ENCODE measurements around the gene RTN4RL1.
A peak's percentile ranks its signal among the peaks of the same experiment; 100 is the strongest.

Gene RTN4RL1

GRCh38 chr17:2042390-2042847, 17.3 kb upstream of the RTN4RL1 start:
- Histone ChIP-seq H3K4me3 (ENCODE audit: insufficient read depth, low read length, poor library complexity, severe bottlenecking) (peak overlapping the region; percentile 64), H3K9me2 (replicated peaks; ENCODE audit: insufficient read depth, low read length) (no peaks in the 10 kb centered on the region), H2AFZ (ENCODE audit: low read depth, low read length, severe bottlenecking) (peak overlapping the region; percentile 85), H3K9ac (ENCODE audit: low read length) (peak overlapping the region; percentile 75), H3K4me2 (ENCODE audit: low read depth, low read length, poor library complexity, severe bottlenecking) (peak overlapping the region; percentile 93), H3K9me3 (ENCODE audit: insufficient read depth, low read length) (no peaks in the 10 kb centered on the region), H3K36me3 (ENCODE audit: low read length) (no peaks in the 10 kb centered on the region), H4K20me1 (ENCODE audit: low read depth, low read length) (no peaks in the 10 kb centered on the region), H3K79me2 (ENCODE audit: insufficient read depth, low read length) (peaks cover 6% of the 10 kb centered on the region; the same call in 1 of the 2 replicates), H3K27ac (ENCODE audit: low read depth, low read length) (peak overlapping the region; percentile 39), H3K27me3 (ENCODE audit: low read length) (no peaks in the 10 kb centered on the region), H3F3A (ENCODE audit: insufficient read depth) (no peaks in the 10 kb centered on the region; the same call in 1 of the 2 replicates)
- TF ChIP-seq EZH2phosphoT487 (conservative IDR thresholded peaks at IDR 0.05; ENCODE audit: low read length) (no peak), CTCF (IDR thresholded peaks at IDR 0.05; ENCODE audit: insufficient read depth, low read length, poor library complexity, severe bottlenecking) (no peak)

- peaks cover 6% of the 10 kb centered on the region; the same call in 1 of the 2 replicates for H3K79me2 ChIP-seq (ENCODE audit: insufficient read depth, low read length)
- H3K36me3 ChIP-seq (ENCODE audit: low read length): no peaks in the 10 kb centered on the region
- H3K9me2 ChIP-seq (replicated peaks; ENCODE audit: insufficient read depth, low read length): no peaks in the 10 kb centered on the region
- no peaks in the 10 kb centered on the region for H4K20me1 ChIP-seq (ENCODE audit: low read depth, low read length)
- no peaks in the 10 kb centered on the region for H3K9me3 ChIP-seq (ENCODE audit: insufficient read depth, low read length)
- peak within 1 kb of the TSS; percentile 93 for H3K4me2 ChIP-seq (ENCODE audit: low read depth, low read length, poor library complexity, severe bottlenecking)
- H3K4me3 ChIP-seq (ENCODE audit: insufficient read depth, low read length, poor library complexity, severe bottlenecking): peak within 1 kb of the TSS; percentile 64
- peak within 1 kb of the TSS; percentile 85 for H2AFZ ChIP-seq (ENCODE audit: low read depth, low read length, severe bottlenecking)
- TF ChIP-seq EZH2phosphoT487 (conservative IDR thresholded peaks at IDR 0.05; ENCODE audit: low read length) (no peak), CTCF (IDR thresholded peaks at IDR 0.05; ENCODE audit: insufficient read depth, low read length, poor library complexity, severe bottlenecking) (peak; percentile 32)
- no peaks in the 10 kb centered on the region; the same call in 1 of the 2 replicates for H3F3A ChIP-seq (ENCODE audit: insufficient read depth)
- peak within 1 kb of the TSS; percentile 75 for H3K9ac ChIP-seq (ENCODE audit: low read length)
- H3K27me3 ChIP-seq (ENCODE audit: low read length): no peaks in the 10 kb centered on the region
- H3K27ac ChIP-seq (ENCODE audit: low read depth, low read length): peak within 1 kb of the TSS; percentile 39
Measured at GRCh38 chr17:2041561-2042389, 16.6 kb upstream of the RTN4RL1 start, which contains the start of gene OVCA2. TSS of gene OVCA2 (plus strand) at chr17:2042022. CDS start at chr17:2042048, 26 bp downstream.

- Histone ChIP-seq H3K79me2 (ENCODE audit: insufficient read depth, low read length) (peaks cover 6% of the 10 kb centered on the region; the same call in 1 of the 2 replicates), H3K27me3 (ENCODE audit: low read length) (no peaks in the 10 kb centered on the region), H3K27ac (ENCODE audit: low read depth, low read length) (no peak overlapping the region), H3K9me3 (ENCODE audit: insufficient read depth, low read length) (no peaks in the 10 kb centered on the region), H3K4me2 (ENCODE audit: low read depth, low read length, poor library complexity, severe bottlenecking) (peak overlapping the region; percentile 67), H3K9ac (ENCODE audit: low read length) (peak overlapping the region; percentile 75; the same call in 1 of the 2 replicates), H2AFZ (ENCODE audit: low read depth, low read length, severe bottlenecking) (peak overlapping the region; percentile 52), H3K36me3 (ENCODE audit: low read length) (no peaks in the 10 kb centered on the region), H3K9me2 (replicated peaks; ENCODE audit: insufficient read depth, low read length) (no peaks in the 10 kb centered on the region), H4K20me1 (ENCODE audit: low read depth, low read length) (no peaks in the 10 kb centered on the region), H3K4me3 (ENCODE audit: insufficient read depth, low read length, poor library complexity, severe bottlenecking) (peak overlapping the region; percentile 50), H3F3A (ENCODE audit: insufficient read depth) (no peaks in the 10 kb centered on the region; the same call in 1 of the 2 replicates)
- TF ChIP-seq EZH2phosphoT487 (conservative IDR thresholded peaks at IDR 0.05; ENCODE audit: low read length) (no peak), CTCF (IDR thresholded peaks at IDR 0.05; ENCODE audit: insufficient read depth, low read length, poor library complexity, severe bottlenecking) (no peak)
Measured at GRCh38 chr17:2040942-2041560, 15.9 kb upstream of the RTN4RL1 start.

All from SU-DHL-6 (cell line).